GM18498 (cell line): ENCODE results near the gene CCZ1B.
"Not testable (repeated sequence)": the region's sequence is repeated elsewhere in the genome, so short reads cannot be mapped to it uniquely, and the experiment has no call there.

Experiments used
- ATAC-seq: cut with Tn5 transposase; IDR thresholded peaks from one replicate; pipeline ENCODE4 v1.9.1; 2021; ENCODE audit warnings: mild to moderate bottlenecking, moderate library complexity; ENCODE audit not compliant: unreplicated experiment

CCZ1B gene

GRCh38 chr7:6826151-6826550, at the start of gene CCZ1B:
TSS of gene CCZ1B (minus strand) at chr7:6826275. CDS start at chr7:6826197, 78 bp downstream.
- peak; percentile 98 for ATAC-seq

DNA sequence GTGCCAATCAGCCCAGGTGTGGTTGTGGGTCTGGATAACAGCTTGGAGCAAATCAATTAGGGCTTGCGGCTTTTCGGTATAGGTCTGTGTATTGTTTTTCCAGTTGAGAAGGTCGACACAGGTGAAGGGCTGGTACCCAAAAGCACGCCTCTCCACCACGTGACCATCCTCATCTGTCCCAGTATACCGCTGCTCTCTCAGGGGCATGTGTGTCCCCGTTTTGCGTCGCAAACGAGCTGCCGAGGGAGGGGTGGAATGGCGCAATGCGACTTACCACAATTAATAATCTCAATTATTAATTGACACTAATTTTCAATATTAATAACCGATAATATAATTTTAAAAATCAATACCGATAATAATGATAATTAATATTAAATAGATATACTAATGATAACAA, 48.9 kb upstream of the CCZ1B start:
- not testable (repeated sequence) for ATAC-seq

- not testable (repeated sequence) for ATAC-seq
Observed at GRCh38 chr7:6872246-6872945, 46.3 kb upstream of the CCZ1B start.

DNA sequence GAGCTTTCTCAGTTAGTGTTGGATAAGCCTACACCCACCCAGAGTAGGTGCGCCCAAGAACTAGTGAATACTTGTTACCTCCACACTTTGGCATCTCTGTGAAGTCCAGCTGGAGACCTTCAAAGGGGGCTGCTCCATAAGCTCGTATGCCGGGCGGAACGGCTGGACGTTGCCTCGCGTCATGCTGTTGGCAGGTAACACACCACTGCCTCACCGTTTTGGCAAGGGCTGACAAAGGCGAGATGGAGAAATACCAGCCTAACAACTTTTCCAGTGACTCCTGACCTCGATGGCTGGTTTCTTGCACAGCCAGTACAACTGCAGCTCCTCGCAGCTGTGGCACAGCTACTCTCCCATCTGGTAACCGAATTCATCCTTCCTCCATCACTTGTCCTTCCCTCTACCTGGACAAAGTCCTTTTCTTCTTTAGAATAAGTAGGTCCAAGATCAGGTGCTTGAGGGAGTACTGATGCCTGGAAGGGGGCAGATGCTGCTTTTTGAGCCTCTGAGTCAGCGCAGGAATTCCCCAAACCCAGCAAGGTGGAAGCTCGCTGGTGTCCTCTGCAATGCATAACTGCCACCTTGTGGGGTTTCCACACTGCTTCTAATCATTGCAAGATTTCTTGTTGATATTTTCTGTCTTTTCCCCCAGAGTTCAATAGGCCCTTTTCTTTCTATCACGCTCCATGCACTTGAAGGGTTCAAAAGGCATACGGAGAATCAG, 45.5 kb upstream of the CCZ1B start:
- ATAC-seq = not testable (repeated sequence)

GRCh38 chr7:6864751-6865150, 38.7 kb upstream of the CCZ1B start:
- ATAC-seq = not testable (repeated sequence)

GRCh38 chr7:6864188-6864587, 38.1 kb upstream of the CCZ1B start:
- not testable (repeated sequence) for ATAC-seq

DNA sequence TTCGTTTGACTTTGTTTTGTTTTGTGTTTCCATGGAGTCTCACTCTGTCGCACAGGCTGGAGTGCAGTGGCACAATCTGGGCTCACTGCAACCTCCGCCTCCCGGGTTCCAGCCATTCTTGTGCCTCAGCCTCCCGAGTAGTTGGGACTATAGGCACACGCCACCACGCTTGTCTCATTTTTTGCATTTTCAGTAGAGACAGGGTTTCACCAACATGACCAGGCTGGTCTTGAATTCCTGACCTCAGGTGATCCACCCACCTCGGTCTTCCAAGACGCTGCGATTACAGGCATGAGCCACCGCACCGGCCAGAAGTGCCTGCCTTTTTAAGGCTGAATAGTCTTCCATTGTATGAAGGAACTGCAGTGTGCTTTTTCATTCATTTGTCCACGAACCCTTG, 36.8 kb upstream of the CCZ1B start:
- not testable (repeated sequence) for ATAC-seq

- ATAC-seq = not testable (repeated sequence)
Observed at GRCh38 chr7:6857721-6858314, 31.7 kb upstream of the CCZ1B start.

- not testable (repeated sequence) for ATAC-seq
Observed at GRCh38 chr7:6855563-6856131, 29.6 kb upstream of the CCZ1B start.

- not testable (repeated sequence) for ATAC-seq
Observed at GRCh38 chr7:6854747-6855562, 28.9 kb upstream of the CCZ1B start.

DNA sequence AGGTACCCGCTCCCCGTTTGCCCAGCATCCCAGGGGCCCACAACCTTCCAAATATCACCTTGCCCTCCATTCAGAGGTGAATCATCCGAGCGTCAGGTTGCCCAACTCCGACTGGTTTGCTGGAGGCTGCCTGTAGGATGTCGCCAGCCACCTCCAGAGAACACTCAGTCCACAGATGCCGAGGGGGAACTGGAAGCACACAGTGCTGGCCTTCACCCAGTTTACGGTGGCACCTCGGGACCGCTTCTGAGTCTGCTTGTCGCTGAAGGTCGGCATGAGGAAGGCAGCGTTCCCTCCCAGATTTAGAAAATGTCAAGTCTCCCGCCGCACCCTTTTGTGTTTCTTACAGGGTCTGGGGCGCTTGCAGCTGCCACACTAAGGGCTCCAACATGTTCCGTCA, 27.6 kb upstream of the CCZ1B start:
- ATAC-seq = not testable (repeated sequence)

DNA sequence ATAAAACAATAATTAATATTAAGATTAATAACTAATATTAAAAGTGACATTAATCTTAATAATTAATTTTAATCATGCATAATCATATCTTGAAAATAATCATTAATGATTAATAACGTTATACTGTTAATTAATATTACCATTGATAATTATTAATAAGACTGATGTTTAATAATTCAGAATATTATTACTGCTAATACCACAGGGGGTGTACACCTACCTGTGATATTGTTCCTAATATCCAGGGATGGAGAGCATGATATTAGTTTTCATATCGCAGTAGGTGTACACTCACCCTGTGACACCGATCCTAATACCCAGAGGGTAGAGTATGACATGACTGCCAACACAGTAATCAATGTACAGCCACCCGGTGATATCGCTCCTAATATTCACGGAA, 23.1 kb upstream of the CCZ1B start:
- not testable (repeated sequence) for ATAC-seq

GRCh38 chr7:6847751-6848150, 21.7 kb upstream of the CCZ1B start:
- ATAC-seq = not testable (repeated sequence)

- not testable (repeated sequence) for ATAC-seq
Observed at GRCh38 chr7:6845971-6846449, 19.9 kb upstream of the CCZ1B start.

DNA sequence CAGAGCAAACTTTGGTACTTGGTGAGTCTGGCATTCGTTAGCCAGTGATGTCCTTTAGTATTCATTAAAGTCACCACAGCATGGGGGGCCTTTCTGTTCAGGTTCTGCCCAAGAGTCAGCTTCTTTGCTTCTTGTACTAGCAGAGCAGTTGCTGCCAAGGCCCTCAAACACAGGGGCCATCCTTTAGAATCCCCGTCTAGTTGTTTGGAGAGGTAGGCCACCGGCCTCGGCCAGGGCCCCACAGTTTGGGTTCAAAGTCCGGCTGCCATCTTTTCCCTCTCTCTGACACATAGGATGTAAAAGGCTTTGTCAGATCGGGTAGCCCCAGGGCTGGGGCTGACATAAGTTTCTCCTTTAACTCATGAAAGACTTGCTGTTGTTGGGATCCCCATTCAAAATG, 17.6 kb upstream of the CCZ1B start:
- ATAC-seq = not testable (repeated sequence)

GRCh38 chr7:6843092-6843491, 17.0 kb upstream of the CCZ1B start:
- ATAC-seq = not testable (repeated sequence)

- not testable (repeated sequence) for ATAC-seq
Observed at GRCh38 chr7:6842278-6842921, 16.3 kb upstream of the CCZ1B start.

DNA sequence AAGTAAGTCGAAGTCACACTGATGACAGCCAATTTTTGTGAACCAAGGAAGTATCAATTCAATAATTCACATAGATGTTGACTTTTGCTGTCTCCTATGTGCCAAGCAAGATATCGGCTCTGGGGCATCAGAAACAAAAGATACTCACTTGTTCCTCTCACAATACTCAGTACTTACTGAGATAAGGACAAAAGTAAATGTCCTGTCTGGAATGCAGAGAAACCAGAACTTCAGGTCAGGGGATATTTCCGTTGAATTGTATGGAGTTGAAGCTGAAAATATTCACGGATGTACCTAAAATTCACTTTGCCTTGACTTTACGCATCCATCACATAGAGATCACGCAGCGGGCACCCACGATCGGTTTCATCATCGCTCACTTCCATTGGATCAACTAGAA, 11.0 kb upstream of the CCZ1B start:
- not testable (repeated sequence) for ATAC-seq

- not testable (repeated sequence) for ATAC-seq
Observed at GRCh38 chr7:6835521-6835920, 9.4 kb upstream of the CCZ1B start.

DNA sequence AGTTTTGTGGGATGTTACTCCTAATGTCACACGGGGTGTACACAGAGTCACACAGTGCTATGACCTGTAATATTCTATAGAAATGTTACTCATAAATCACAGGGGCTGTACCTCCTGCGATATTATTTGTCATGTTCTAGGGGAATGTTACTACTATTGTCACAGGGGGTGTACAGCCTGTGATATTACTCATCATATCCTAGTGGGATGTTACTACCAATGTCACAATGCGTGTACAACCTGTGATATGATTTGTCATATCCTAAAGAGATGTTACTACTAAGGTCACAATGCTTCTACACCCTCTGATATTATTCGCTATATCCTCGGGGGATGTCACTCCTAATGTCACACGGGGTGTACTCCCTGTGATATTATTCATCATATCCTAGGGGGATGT, 7.6 kb upstream of the CCZ1B start:
- ATAC-seq = no peak
